Measurements from ENCODE around the gene ZNF574. TPM values are rescaled to one million over a fixed set of nuclear protein-coding genes. Genes with fewer than 3 reads are reported as not detected.

Gene ZNF574
- total RNA-seq, 1 experiment from 2014 or later: 35.6 TPM

GRCh38 chr19:42042455-42043170 lies 33.4 kb upstream of the ZNF574 start:
- H2BK12ac ChIP-seq (ENCODE audit: insufficient read length, low read depth, low read length): no peak overlapping the region
- H3K4me2 ChIP-seq (ENCODE audit: insufficient read depth, insufficient read length, low read length): no peak overlapping the region
- H2BK120ac ChIP-seq (ENCODE audit: low read depth, low read length, poor library complexity, severe bottlenecking): no peak overlapping the region
- no peak overlapping the region for H4K91ac ChIP-seq (ENCODE audit: insufficient read length, low read depth, low read length)
- no peaks in the 10 kb centered on the region for H3K79me1 ChIP-seq (ENCODE audit: insufficient read depth, low read depth, low read length, poor library complexity, severe bottlenecking)
- Mint-ChIP-seq H3K4me1 (no peaks in the 10 kb centered on the region), H3K27ac (no peak overlapping the region), H3K9me3 (no peaks in the 10 kb centered on the region), H3K36me3 (ENCODE audit: insufficient read depth in 1 of 3, low read depth in 3 of 3) (peaks cover 25 to 79% (median 75%) of the 10 kb centered on the region in 3 experiments), H3K27me3 (ENCODE audit: low read depth) (no peaks in the 10 kb centered on the region), H3K4me3 (no peak overlapping the region)
- DNase-seq: no peak
- no peaks in the 10 kb centered on the region for H3K4me1 ChIP-seq (ENCODE audit: insufficient read depth, low read length)
- H2AK5ac ChIP-seq (ENCODE audit: insufficient read length, low read length): no peak overlapping the region
- no CpG with 5 or more reads among the region's 30 CpGs for WGBS (ENCODE audit: extremely low coverage, insufficient read length, low lambda C conversion rate)
- H3K27ac ChIP-seq (ENCODE audit: insufficient read length, low read depth, low read length): no peak overlapping the region
- no peak overlapping the region for H3K18ac ChIP-seq (ENCODE audit: insufficient read length, low read depth, low read length)
- no peaks in the 10 kb centered on the region for H3K27me3 ChIP-seq (ENCODE audit: insufficient read depth, low read length)
- H3K14ac ChIP-seq (ENCODE audit: insufficient read depth, low read length): no peak overlapping the region
- no peak overlapping the region for H3T11ph ChIP-seq (ENCODE audit: low read length)
- H3K4ac ChIP-seq (ENCODE audit: low read depth, low read length): no peak overlapping the region
- no peak for TF ChIP-seq CTCF (conservative IDR thresholded peaks at IDR 0.05)
- H2BK15ac ChIP-seq (ENCODE audit: low read depth, low read length): no peak overlapping the region
- H4K8ac ChIP-seq (replicated peaks; ENCODE audit: insufficient read length, low read depth, low read length): no peak overlapping the region
- no peak overlapping the region for H2AFZ ChIP-seq (ENCODE audit: low read length)
- H3K23me2 ChIP-seq (ENCODE audit: insufficient read length, low read depth, low read length, poor library complexity, severe bottlenecking): no peaks in the 10 kb centered on the region
- no peaks in the 10 kb centered on the region for H3K9me3 ChIP-seq (ENCODE audit: control insufficient read depth, low read depth, low read length)
- no peaks in the 10 kb centered on the region for H3K79me2 ChIP-seq (ENCODE audit: insufficient read depth, low read length)
- no peaks in the 10 kb centered on the region for H4K20me1 ChIP-seq (ENCODE audit: control insufficient read depth, insufficient read depth, insufficient read length)
- H2BK20ac ChIP-seq (ENCODE audit: low read depth, low read length, poor library complexity, severe bottlenecking): no peak overlapping the region
- H3K9ac ChIP-seq (ENCODE audit: extremely low read depth, insufficient read length, low read length): no peak overlapping the region
- no peak overlapping the region for H2BK5ac ChIP-seq (ENCODE audit: insufficient read length, low read length)
- no peak overlapping the region for H3K23ac ChIP-seq (ENCODE audit: insufficient read length, low read depth, low read length)
- no peak overlapping the region for H3K56ac ChIP-seq (ENCODE audit: insufficient read length, low read depth, low read length)
- no peak overlapping the region for H4K5ac ChIP-seq (ENCODE audit: insufficient read length, low read depth, low read length)

Data from H9 (cell line).